GM19035 (cell line): ENCODE measurements around the gene ARHGAP19.
A peak's percentile ranks its signal among the peaks of the same experiment; 100 is the strongest.
"Not testable (repeated sequence)": the region's sequence is repeated elsewhere in the genome, so short reads cannot be mapped to it uniquely, and the experiment has no call there.

Experiments used
- ATAC-seq: cut with Tn5 transposase; IDR thresholded peaks from one replicate; pipeline ENCODE4 v1.9.1; 2021; ENCODE audit not compliant: unreplicated experiment

ARHGAP19 gene

DNA sequence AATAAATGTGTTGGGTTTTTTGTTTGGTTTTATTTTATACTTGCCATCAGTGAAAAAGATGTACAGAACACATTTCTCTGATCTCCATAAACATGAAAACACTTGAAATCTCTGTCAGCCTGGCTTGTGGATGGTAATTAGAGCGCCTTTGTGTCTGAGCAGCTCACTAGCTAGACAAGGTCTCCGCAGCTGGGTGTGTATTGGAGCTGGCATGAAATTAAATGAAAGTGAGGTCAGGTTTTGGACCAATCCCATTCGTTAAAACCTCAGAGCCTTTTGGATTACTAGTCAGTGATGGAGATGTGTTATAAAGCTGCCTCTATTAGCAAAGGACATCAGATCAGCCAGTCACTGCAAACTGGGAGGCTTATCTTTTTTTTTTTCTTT lies 29.4 kb upstream of the ARHGAP19 start:
- ATAC-seq: no peak

DNA sequence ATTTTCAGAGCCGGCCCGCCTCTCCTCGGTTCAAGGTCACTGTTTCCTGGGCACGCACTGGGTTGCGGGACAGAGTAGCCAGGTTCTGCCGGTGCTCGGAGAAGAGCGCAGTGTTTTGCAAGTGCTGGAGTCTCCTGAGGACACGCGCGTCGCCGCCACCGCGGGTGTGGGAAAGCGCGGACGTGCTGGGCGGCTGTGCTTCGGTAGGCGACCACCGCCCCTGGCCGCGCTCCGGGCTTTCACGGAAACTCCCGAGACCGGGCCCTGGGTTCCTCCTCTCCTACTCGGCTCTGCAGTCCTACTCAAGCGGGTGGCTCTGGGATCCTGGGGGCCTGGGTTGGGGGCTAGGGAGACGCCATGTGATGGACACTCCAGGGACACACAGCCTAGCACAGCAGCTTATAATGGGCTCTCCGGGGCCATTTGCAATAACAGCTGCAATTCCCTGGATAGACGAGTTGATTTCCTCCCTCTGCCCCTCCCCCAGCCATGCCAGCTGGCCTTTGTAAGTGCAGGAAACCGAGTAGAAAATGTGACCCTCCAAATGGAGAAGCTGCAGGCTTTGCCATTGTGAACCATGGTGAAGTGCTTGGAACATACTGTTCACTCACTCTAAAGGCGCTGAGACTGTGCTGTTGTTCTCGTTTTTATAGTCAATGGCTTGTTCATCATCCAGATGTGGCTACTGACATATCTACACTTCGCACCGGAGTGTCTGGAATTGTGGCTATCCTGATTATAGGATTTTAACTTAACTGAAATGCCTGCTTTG lies 28.8 kb upstream of the ARHGAP19 start:
- no peak for ATAC-seq

DNA sequence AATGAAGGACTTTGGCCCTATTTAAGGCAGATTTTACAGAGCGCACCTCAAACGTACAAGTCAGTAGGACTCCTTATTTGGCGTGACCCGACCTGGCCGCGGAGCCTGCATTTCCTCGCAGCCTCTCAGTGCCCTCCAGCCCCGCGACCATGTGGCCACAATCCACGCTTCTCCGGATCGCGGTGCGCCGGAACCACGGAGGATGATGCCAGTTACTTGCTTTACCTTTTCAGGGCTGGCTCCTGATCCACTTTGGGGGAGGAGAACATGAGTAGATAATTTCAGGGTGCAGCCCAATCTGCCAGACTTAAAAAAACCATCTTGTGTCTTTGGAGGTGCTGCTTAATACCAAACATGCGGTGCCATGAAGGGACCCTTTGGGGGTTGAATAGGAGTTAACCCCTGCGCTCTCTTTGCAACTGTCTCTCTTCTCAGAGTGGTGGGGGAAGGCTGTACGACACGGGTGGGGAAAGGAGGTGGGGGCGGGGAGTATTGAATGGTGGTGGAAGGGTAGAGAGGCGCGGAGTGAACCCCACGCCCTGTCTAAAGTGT lies 28.1 kb upstream of the ARHGAP19 start:
- ATAC-seq: no peak

DNA sequence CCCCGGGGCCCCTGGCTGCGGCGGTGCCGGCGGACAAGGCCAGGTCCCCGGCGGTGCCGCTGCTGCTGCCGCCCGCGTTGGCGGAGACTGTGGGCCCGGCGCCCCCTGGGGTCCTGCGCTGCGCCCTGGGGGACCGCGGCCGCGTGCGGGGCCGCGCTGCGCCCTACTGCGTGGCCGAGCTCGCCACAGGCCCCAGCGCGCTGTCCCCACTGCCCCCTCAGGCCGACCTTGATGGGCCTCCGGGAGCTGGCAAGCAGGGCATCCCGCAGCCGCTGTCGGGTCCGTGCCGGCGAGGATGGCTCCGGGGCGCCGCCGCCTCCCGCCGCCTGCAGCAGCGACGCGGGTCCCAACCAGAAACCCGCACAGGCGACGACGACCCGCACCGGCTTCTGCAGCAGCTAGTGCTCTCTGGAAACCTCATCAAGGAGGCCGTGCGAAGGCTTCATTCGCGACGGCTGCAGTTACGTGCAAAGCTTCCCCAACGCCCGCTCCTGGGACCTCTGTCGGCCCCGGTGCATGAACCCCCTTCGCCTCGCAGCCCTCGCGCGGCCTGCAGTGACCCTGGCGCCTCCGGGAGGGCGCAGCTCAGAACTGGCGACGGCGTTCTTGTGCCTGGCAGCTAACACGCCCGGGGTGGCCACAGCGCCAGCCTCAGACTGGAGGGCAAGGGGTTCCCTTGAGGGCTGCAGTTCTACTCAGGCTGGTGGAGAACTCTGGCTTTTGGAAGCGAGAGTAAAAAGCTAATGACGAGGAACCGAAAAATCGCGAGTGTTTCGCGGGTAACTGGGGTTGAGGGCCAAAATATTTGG lies 27.4 kb upstream of the ARHGAP19 start:
- ATAC-seq: peak; percentile 24

DNA sequence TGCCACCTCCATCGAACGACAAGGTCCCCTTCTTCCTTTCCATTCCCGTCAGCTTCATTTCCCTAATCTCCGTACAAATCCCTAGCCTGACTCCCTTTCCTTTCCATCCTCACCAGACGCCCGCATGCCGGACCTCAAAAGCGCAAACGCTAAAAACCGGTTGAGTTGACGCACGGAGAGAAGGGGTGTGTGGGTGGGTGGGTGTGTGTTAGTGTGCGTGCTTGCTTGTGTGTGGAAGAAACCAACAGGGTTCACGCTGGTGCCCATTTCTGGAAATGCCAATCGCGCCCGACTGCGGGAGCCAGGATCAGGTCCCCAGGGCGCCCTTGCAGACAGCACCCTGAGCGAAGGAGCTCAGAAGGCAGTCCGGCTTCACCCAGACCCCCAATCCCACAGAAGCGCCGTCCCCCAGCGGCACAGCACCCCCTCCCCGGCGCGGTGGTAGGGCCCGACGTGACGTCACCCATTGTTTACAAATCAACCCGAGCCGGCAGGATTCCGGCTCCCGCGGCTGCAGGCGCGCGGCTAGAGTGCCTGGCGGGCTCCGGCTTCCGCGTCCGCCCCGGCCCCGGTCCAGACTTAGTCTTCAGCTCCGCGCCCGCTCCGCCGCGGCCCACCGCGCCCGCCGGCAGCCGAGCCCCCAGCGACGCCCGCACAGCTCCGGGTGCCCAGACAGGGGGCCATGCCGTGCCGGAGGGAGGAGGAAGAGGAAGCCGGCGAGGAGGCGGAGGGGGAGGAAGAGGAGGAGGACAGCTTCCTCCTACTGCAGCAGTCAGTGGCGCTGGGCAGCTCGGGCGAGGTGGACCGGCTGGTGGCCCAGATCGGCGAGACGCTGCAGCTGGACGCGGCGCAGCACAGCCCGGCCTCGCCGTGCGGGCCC lies 26.6 kb upstream of the ARHGAP19 start, which contains the start of gene FRAT1:
FRAT1 (plus strand) TSS at position 500 of the 880 bp plus-strand sequence; CDS start at position 683, 183 bp downstream.
- peak; percentile 79 for ATAC-seq

DNA sequence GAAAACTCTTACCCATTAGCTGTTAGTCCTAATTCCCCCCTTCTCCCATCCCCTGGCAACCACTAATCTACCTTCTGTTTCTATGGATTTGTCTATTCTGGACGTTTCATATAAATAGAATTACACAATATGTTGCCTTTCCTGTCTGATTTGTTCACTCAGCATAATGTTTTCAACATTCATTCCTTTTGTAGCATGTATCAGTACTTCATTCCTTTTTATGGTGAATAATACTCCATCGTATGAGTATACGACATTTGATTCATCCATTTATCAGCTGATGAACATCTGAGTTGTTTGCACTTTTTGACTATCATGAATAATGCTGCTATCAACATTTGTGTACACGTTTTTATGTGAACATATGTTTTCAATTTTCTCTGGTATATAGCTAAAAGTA lies 22.2 kb upstream of the ARHGAP19 start:
- no peak for ATAC-seq

DNA sequence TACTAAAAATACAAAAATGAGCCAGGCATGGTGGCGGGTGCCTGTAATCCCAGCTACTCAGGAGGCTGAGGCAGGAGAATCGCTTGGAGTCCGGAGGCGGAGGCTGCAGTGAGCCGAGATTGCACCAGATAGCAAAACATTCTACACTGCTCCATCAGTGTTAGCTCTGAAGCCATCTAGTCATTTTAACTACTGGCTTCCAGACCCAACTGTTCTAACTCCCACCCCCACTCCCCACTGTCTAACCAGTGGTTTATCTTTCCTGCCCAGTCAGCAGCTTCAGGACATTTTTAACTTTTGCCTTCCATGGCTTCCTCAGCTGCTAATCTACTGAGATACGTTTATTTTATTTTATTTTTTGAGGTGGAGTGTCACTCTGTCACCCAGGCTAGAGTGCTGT lies 20.5 kb upstream of the ARHGAP19 start:
- no peak for ATAC-seq

DNA sequence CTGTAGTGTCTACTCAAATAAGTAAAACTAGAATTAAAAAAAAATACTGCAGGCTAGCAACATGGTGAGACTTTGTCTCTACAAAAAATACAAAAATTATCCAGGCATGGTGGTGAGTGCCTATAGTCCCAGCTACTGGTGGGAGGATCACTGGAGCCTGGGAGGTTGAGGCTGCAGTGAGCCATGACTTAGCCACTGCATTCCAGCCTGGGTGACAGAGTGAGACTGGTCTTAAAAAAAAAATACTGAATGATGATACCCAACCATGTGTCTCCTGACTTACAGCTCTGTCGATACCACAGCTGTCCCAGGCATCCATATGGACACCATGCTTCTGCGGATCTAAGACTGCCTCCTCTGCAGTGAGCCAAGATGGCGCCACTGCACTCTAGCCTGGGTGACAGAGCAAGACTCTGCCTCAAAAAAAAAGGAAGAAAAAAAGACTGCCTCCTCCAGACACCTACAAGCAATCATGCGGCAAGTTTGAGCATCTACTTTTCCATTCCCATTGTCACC lies 18.7 kb upstream of the ARHGAP19 start:
- ATAC-seq: no peak

DNA sequence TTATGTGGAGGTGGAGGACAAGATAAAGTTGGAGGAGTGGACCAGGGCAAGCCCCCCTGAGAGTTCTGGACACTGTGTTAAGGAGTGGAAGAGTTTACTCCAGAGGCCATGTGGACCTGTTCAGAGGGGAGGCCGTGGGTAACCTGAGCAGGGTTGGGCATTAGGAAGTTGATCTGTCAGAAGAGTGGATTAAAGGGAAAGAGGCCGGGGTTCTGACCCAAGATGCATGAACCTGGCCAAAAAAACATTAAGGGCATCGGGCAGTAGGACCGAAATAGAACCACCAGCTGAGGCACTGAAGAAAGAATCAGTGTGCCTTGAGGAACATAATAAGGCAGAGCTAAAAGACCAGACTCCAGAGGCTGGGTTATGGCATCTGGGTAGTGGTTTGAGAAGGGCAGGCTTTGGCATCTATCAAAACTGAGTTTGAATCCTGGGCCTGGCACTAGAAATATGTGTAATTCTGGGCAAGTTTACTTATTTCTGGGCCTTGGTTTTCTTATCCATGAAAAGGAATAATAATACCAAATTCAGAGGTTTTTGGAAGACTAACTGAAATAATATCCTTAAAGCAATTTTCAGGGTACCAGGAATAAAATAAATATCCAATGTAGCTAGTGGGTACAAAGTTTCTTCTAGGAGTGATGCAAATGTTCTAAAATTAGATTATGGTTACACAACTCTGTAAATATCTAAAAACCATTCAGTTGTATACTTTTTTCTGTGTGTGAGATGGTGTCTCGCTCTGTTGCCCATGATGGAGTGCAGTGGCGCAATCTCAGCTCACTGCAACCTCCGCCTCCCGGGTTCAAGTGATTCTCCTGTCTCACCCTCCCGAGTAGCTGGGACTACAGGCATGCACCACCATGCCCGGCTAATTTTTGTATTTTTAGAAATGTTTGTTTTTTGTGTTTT lies 15.7 kb upstream of the ARHGAP19 start:
- ATAC-seq: no peak

DNA sequence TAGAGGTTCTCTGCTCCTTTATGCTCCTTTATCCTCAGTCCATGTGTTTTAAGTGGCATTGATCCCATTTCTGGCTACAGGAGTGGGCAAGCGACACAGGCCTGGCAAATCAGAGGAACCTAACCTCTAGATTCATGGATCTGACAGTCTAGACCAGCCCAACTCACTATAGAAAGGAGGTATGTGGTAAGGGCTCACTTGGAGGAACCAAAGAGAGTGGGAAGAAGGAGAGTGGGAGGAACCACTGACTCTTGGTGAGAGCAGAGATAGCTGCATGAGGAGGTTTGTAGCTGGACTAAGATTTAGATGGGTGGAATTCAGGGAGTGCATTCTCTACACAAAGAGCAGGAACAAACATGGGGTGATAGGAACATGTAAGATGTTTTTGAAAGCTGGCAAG lies 15.0 kb upstream of the ARHGAP19 start:
- no peak for ATAC-seq

DNA sequence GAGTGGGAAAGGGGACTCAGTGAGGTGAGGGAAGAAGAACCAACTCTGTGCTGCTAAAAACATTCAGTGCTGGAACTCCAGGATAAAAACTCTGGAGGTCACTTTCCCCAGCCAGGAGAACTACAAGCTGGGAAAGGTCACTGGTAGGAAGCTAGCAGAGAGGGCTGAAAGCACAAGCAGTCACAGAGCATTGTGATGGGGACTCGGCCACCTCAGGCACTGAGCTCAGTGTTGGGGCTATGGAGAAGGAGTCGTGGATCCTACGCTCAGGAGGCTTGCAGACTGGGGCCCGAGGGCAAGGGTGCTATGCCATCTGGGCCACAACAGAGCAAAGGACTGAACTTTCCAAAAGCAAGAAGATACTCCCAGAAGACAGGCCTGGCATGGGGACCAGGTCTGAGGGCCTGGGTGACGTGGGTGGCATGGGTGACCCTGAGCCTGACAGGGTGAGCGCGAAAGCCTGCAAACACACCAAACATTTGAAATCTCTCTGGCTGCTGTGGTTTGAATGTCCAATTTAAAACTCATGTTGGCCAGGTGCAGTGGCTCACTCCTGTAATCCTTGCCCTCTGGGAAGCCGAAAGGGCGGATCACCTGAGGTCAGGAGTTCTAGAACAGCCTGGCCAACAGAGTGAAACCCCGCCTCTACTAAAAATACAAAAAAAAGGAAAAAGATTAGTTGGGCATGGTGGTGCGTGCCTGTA lies 9.8 kb upstream of the ARHGAP19 start:
- no peak for ATAC-seq

DNA sequence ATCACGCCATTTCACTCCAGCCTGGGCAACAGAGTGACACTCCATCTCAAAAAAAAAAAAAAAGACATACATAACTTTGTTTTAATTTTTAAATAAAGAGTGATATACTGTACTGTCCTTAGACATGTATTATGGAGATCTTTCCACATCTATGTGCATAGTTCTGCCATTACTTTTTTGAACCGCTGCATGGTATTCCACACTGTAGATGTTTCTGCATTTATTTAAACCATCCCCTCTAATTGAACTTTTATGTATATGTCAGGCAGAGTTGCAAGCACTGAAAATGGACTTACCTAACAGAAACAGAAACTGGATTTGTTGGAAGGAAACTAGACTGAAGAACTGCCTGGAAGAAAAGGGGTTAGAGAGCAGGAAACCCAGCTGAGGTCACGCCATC lies 8.5 kb upstream of the ARHGAP19 start:
- ATAC-seq: no peak

DNA sequence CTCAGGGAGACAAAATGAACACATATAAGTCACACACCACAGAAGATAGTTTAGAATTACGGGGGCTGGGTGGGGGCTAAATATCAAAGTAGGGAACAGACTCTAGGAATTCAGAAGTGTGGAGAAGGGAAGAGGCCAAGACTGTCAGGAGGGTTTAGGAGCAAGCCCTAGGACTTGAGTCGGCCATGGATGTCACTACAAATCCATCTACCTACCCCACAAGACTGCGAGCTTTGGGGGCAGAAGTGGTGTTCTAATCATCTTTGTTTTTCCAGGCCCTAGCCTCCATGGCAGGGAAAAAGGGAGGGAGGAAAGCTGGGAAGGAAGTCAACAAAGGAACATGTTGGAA lies 5.8 kb upstream of the ARHGAP19 start:
- no peak for ATAC-seq

DNA sequence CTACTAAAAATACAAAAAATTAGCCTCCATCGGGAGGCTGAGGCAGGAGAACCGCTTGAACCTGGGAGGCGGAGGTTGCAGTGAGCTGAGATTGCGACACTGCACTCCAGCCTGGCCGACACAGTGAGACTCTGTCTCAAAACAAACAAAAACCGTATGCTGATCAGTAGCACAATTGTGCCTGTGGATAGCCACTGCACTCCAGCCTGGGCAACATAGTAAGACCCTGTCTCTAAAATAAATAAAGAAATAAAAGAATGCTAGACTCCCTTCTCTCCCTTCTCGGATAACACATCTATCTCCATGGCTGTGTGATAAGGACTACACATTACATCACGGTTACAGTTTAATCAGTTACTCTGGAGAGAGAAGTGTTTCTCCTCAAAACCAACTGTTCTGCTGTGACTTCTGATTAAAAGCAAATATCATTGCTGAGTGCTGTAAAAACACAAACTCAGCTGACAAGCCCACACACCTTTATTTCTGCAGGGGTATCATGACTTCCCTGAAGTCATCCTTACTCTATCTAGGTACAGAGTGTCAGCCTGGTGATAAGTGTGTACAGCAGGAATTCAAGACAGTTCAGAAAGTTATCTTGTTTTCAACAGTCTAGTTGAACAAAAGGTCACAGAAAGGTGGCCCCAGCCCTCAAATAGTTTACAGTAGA lies 5.3 kb upstream of the ARHGAP19 start:
- ATAC-seq: no peak

DNA sequence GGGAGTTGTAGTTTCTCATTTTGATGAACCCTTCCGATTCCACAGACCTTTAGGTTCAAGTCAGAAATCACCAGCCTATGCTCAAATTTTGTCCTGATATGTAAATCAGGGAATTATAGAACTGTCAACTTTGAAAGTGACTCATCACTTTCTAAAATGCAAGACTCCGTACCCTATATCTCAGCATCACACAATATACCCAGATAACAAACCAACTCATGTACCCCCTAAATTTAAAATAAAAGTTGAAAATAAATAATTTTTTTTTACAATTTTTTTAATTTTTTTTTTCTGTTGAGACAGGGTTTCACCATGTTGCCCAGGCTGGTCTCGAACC lies 393 bp upstream of the ARHGAP19 start:
- no peak for ATAC-seq

DNA sequence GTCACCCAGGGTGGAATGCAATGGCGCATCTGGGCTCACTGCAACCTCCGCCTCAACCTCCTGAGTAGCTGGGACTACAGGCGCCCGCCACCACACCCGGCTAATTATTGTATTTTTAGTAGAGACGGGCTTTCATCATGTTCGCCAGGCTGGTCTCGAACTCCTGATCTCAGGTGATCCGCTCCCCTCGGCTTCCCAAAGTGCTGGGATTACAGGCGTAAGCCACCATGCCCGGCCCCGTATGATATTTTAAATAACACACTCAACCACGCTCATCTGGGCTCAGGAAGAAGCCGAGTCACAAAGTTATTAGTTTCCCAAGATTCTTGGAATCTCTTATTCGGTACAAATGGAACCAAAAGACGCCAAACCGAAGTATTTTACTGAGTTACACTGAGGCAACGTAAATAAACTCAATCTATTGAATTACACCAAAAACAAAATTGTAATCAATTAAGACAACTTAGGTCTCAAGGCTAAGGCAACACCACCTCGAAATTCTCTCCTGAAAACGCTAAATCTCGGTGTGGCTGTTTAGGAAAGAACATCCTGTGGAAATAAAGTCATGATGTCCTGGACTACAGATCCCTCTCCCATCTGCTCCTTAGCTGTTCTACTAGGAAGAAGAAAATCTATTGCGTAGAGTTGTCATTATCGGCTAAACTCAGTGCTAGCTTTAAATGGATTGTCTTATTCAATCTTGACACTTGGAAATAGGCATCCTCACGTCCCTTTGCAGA lies 910 bp downstream of the ARHGAP19 start:
- ATAC-seq: no peak

DNA sequence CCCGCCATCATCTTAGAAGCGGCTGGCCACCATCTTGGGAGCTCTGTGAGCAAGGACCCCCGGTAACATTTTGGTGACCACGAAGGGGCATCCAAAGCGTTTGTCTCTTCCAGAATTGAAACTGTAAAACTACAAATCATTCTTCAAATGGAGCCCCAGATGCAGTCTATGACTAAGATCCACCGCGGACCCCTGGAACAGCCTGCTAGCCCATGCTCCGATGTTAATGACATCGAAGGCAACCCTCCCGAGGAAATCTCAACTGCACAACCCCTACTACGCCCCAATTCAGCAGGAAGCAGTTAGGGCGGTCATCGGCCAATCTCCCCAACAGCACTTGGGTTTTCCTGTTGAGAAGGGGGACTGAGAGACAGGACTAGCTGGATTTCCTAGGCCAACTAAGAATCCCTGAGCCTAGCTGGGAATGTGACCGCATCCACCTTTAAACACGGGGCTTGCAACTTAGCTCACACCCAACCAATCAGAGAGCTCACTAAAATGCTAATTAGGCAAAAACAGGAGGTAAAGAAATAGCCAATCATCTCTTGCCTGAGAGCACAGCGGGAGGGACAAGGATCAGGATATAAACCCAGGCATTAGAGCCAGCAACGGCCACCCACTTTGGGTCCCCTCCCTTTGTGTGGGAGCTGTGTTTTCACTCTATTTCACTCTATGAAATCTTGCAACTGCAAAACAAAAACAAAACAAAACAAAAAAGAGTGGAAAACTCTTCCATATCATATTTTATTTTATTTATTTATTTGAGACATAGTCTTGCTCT lies 1.7 kb downstream of the ARHGAP19 start:
- not testable (repeated sequence) for ATAC-seq
